GM12872 (cell line): Measurements from ENCODE around the gene MATCAP1.

Experiments used
- CTCF ChIP-seq: IDR thresholded peaks from 3 replicates; pipeline ENCODE4 v1.5.1; 2011; ENCODE audit warnings: low read depth, mild to moderate bottlenecking, low read length, moderate library complexity; ENCODE audit not compliant: insufficient read depth

Gene MATCAP1

GRCh38 chr16:67148656-67149275 is 35.0 kb downstream of the MATCAP1 start:
- no peak for TF ChIP-seq CTCF

- TF ChIP-seq CTCF = no peak
Measured at GRCh38 chr16:67148221-67148620, 35.5 kb downstream of the MATCAP1 start.

GRCh38 chr16:67147437-67148140 is 36.2 kb downstream of the MATCAP1 start:
- TF ChIP-seq CTCF = no peak

- no peak for TF ChIP-seq CTCF
Measured at GRCh38 chr16:67146523-67147357, 37.0 kb downstream of the MATCAP1 start.

- no peak for TF ChIP-seq CTCF
Measured at GRCh38 chr16:67145746-67146145, 38.0 kb downstream of the MATCAP1 start.

- no peak for TF ChIP-seq CTCF
Measured at GRCh38 chr16:67144943-67145342, 38.8 kb downstream of the MATCAP1 start.

GRCh38 chr16:67142342-67142741 is 41.4 kb downstream of the MATCAP1 start:
- TF ChIP-seq CTCF = no peak
